NT2/D1 (cell line): Measurements from ENCODE around the gene ACIN1.

Experiments used
- DNase-seq: peaks from one replicate; pipeline ENCODE4 v3.0.0-alpha.2; 2011; ENCODE audit warnings: low read depth, low spot score
- H3K27me3 ChIP-seq: 2 replicates; pipeline ENCODE4 v1.6.0; 2011; ENCODE audit warnings: mild to moderate bottlenecking; ENCODE audit not compliant: insufficient read length, insufficient read depth
- H3K36me3 ChIP-seq: 2 replicates; pipeline ENCODE4 v1.6.1; 2011; ENCODE audit warnings: mild to moderate bottlenecking, low read length, mixed read lengths; ENCODE audit not compliant: insufficient read depth, insufficient read length
- H3K4me1 ChIP-seq: 2 replicates; pipeline ENCODE4 v1.5.1; 2011; ENCODE audit not compliant: insufficient read depth, insufficient read length
- H3K4me3 ChIP-seq: 2 replicates; pipeline ENCODE4 v1.5.1; 2011; ENCODE audit warnings: low read depth; ENCODE audit not compliant: insufficient read length
- H3K9ac ChIP-seq: 2 replicates; pipeline ENCODE4 v1.6.0; 2011; ENCODE audit warnings: low read depth; ENCODE audit not compliant: insufficient read length
- H3K9me3 ChIP-seq: 2 replicates; pipeline ENCODE4 v1.5.1; 2011; ENCODE audit warnings: mild to moderate bottlenecking, low read length; ENCODE audit not compliant: insufficient read depth
- SUZ12 ChIP-seq: IDR thresholded peaks from 2 replicates; pipeline ENCODE4 v1.6.1; 2011; ENCODE audit not compliant: insufficient read length, insufficient read depth; ENCODE audit errors: extremely low read depth
- YY1 ChIP-seq: IDR thresholded peaks from 2 replicates; pipeline ENCODE4 v1.6.1; 2011; ENCODE audit not compliant: insufficient read length, insufficient read depth
- ZNF274 ChIP-seq: IDR thresholded peaks from 2 replicates; pipeline ENCODE4 v1.6.1; 2011; ENCODE audit warnings: mild to moderate bottlenecking, low read depth, low read length

ACIN1 gene

GRCh38 chr14:23128969-23129758 lies 34.2 kb upstream of the ACIN1 start:
- TF ChIP-seq SUZ12 (no peak), ZNF274 (no peak), YY1 (no peak)
- Histone ChIP-seq H3K36me3 (peaks cover 7% of the 10 kb centered on the region), H3K27me3 (no peaks in the 10 kb centered on the region), H3K4me1 (peaks cover 2% of the 10 kb centered on the region), H3K9me3 (no peaks in the 10 kb centered on the region), H3K9ac (no peak overlapping the region), H3K4me3 (no peak overlapping the region)
- DNase-seq = no peak

DNA sequence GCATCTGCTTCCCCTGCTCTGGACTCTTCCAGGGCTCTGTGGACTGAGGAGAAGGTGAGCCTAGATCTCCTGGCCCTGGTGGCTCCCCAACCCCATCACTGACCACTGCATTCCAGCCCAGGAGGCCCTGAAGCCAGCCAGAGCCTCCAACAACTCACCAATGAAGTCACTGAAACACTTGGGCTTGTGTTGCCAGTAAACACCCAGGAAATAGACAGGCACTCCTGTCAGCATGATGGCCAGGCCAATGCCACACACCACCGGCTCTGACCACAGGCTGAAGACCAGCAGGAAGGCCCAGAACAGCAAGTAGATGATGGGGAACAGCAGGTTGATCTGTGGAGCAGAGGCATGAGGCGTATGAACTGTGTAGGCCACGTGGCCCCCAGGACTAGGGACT lies 32.9 kb upstream of the ACIN1 start:
- TF ChIP-seq SUZ12 = no peak
- TF ChIP-seq YY1 = no peak
- TF ChIP-seq ZNF274 = no peak
- peaks cover 2% of the 10 kb centered on the region for H3K4me1 ChIP-seq
- peaks cover 7% of the 10 kb centered on the region for H3K36me3 ChIP-seq
- no peaks in the 10 kb centered on the region for H3K9me3 ChIP-seq
- no peak overlapping the region for H3K9ac ChIP-seq
- H3K27me3 ChIP-seq = no peaks in the 10 kb centered on the region
- DNase-seq = no peak
- no peak overlapping the region for H3K4me3 ChIP-seq

DNA sequence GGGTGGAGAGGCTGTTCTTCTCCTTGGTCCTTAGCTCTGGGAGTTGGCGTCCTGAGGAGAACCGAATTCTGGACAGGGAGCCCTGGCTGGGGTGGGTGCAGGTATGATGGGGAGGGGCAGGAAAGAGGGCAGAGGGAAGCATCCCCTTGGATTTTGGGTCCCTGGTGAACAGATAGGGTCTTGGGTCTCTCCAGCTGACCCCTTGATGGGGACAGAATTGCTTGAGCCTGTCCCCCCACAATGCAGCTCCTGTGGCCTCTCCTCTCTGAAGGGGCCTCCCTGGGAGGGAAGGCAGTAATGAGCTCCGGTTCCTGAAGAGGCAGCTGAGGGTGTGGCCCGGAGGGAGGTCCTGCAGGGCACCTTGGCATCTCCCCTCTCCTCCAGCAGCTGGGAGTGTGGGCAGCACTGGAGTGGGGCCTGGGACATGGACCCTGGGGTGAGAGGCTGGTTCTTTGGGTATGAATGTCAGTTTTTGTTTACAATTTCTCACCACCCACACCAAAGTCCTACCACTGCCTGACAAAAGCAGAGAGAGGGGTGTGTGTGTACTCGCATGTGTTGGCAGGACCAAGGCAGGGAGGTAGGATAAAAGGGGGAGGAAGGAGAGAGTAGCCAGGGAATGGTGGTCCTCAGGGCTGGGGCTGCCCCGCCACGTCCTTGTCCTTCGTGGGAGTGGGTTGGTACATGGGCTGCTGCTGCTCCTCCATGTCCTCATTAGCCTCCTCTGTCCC lies 31.8 kb upstream of the ACIN1 start:
- no peak overlapping the region for H3K9ac ChIP-seq
- no peaks in the 10 kb centered on the region for H3K9me3 ChIP-seq
- peaks cover 7% of the 10 kb centered on the region for H3K36me3 ChIP-seq
- H3K27me3 ChIP-seq = no peaks in the 10 kb centered on the region
- DNase-seq = no peak
- TF ChIP-seq ZNF274 (no peak), SUZ12 (no peak)
- peaks cover 2% of the 10 kb centered on the region for H3K4me1 ChIP-seq
- no peak overlapping the region for H3K4me3 ChIP-seq

GRCh38 chr14:23125933-23126524 lies 31.1 kb upstream of the ACIN1 start:
- H3K27me3 ChIP-seq = no peaks in the 10 kb centered on the region
- no peaks in the 10 kb centered on the region for H3K9me3 ChIP-seq
- TF ChIP-seq ZNF274 (no peak), YY1 (no peak), SUZ12 (no peak)
- no peak overlapping the region for H3K9ac ChIP-seq
- H3K36me3 ChIP-seq = peaks cover 7% of the 10 kb centered on the region
- peaks cover 8% of the 10 kb centered on the region for H3K4me1 ChIP-seq
- no peak for DNase-seq
- H3K4me3 ChIP-seq = no peak overlapping the region

DNA sequence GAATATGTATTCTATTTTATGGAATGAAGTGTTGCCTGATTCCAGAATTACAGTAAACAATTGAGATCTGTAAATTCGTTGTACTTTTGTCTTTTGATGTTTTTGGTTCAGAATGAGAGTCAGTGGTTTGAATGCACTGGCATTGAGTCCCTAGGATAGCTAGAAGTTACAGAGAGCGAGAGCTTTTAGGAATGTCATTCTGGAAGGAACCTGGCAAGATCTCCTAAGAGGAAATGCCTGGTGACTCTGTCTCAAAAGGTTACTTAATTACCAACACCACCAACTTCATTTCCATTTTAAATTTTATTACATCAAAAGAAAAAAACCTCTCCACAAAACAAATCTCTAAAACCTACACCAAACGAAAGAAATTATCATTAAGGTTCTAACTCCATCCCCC lies 30.1 kb upstream of the ACIN1 start:
- Histone ChIP-seq H3K4me3 (no peak overlapping the region), H3K9me3 (no peaks in the 10 kb centered on the region), H3K9ac (no peak overlapping the region), H3K36me3 (peaks cover 7% of the 10 kb centered on the region), H3K4me1 (peaks cover 8% of the 10 kb centered on the region), H3K27me3 (no peaks in the 10 kb centered on the region)
- no peak for DNase-seq
- TF ChIP-seq SUZ12 = no peak

- H3K9ac ChIP-seq = no peak overlapping the region
- peaks cover 7% of the 10 kb centered on the region for H3K36me3 ChIP-seq
- TF ChIP-seq SUZ12 (no peak), YY1 (no peak), ZNF274 (no peak)
- peaks cover 13% of the 10 kb centered on the region for H3K4me1 ChIP-seq
- no peak for DNase-seq
- H3K4me3 ChIP-seq = no peak overlapping the region
- no peaks in the 10 kb centered on the region for H3K9me3 ChIP-seq
- H3K27me3 ChIP-seq = no peaks in the 10 kb centered on the region
Measured at GRCh38 chr14:23124337-23124954, 29.5 kb upstream of the ACIN1 start.

- DNase-seq = no peak
- TF ChIP-seq SUZ12 (no peak), YY1 (no peak), ZNF274 (no peak)
- Histone ChIP-seq H3K4me3 (no peak overlapping the region), H3K27me3 (no peaks in the 10 kb centered on the region), H3K9me3 (no peaks in the 10 kb centered on the region), H3K4me1 (peaks cover 16% of the 10 kb centered on the region), H3K36me3 (peaks cover 4% of the 10 kb centered on the region), H3K9ac (no peak overlapping the region)
Measured at GRCh38 chr14:23123419-23123818, 28.5 kb upstream of the ACIN1 start.
